Measurements from ENCODE around the gene GRIK2.

DNA sequence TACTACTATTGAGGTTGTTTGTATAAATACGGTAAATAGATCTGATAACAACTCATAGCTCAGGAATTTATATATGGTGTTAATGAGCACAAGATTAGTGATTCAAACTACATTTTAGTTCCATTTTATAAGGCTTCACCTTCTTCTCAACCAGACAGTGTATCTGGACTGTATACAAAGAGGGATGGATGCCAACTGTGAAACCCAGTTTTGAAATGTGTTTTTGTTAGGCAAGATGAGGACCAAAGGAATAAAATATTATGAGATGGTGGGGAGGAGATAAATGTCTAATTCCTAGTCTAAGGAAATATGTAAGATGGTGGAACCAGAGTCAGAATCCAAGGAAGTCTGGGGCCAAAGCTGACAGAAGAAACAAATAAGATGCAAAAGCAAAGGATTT, 329.0 kb downstream of the GRIK2 start:
- TF ChIP-seq, protein P1, sequence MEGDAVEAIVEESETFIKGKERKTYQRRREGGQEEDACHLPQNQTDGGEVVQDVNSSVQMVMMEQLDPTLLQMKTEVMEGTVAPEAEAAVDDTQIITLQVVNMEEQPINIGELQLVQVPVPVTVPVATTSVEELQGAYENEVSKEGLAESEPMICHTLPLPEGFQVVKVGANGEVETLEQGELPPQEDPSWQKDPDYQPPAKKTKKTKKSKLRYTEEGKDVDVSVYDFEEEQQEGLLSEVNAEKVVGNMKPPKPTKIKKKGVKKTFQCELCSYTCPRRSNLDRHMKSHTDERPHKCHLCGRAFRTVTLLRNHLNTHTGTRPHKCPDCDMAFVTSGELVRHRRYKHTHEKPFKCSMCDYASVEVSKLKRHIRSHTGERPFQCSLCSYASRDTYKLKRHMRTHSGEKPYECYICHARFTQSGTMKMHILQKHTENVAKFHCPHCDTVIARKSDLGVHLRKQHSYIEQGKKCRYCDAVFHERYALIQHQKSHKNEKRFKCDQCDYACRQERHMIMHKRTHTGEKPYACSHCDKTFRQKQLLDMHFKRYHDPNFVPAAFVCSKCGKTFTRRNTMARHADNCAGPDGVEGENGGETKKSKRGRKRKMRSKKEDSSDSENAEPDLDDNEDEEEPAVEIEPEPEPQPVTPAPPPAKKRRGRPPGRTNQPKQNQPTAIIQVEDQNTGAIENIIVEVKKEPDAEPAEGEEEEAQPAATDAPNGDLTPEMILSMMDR (IDR thresholded peaks at IDR 0.05) = no peak
- TF ChIP-seq POLR2A (IDR thresholded peaks at IDR 0.05) (no peak), EP300 (IDR thresholded peaks at IDR 0.05) (no peak)

Measured in ovary (tissue), 3 donors.